NT2/D1 (cell line): Measurements from ENCODE around the gene CTNNA3.

Experiments
- DNase-seq: peaks from one replicate; pipeline ENCODE4 v3.0.0-alpha.2; 2011; ENCODE audit warnings: low read depth, low spot score
- H3K27me3 ChIP-seq: 2 replicates; pipeline ENCODE4 v1.6.0; 2011; ENCODE audit warnings: mild to moderate bottlenecking; ENCODE audit not compliant: insufficient read length, insufficient read depth
- H3K36me3 ChIP-seq: 2 replicates; pipeline ENCODE4 v1.6.1; 2011; ENCODE audit warnings: mild to moderate bottlenecking, low read length, mixed read lengths; ENCODE audit not compliant: insufficient read depth, insufficient read length
- H3K4me1 ChIP-seq: 2 replicates; pipeline ENCODE4 v1.5.1; 2011; ENCODE audit not compliant: insufficient read depth, insufficient read length
- H3K4me3 ChIP-seq: 2 replicates; pipeline ENCODE4 v1.5.1; 2011; ENCODE audit warnings: low read depth; ENCODE audit not compliant: insufficient read length
- H3K9ac ChIP-seq: 2 replicates; pipeline ENCODE4 v1.6.0; 2011; ENCODE audit warnings: low read depth; ENCODE audit not compliant: insufficient read length
- H3K9me3 ChIP-seq: 2 replicates; pipeline ENCODE4 v1.5.1; 2011; ENCODE audit warnings: mild to moderate bottlenecking, low read length; ENCODE audit not compliant: insufficient read depth
- SUZ12 ChIP-seq: IDR thresholded peaks from 2 replicates; pipeline ENCODE4 v1.6.1; 2011; ENCODE audit not compliant: insufficient read length, insufficient read depth; ENCODE audit errors: extremely low read depth
- YY1 ChIP-seq: IDR thresholded peaks from 2 replicates; pipeline ENCODE4 v1.6.1; 2011; ENCODE audit not compliant: insufficient read length, insufficient read depth
- ZNF274 ChIP-seq: IDR thresholded peaks from 2 replicates; pipeline ENCODE4 v1.6.1; 2011; ENCODE audit warnings: mild to moderate bottlenecking, low read depth, low read length

The CTNNA3 gene

DNA sequence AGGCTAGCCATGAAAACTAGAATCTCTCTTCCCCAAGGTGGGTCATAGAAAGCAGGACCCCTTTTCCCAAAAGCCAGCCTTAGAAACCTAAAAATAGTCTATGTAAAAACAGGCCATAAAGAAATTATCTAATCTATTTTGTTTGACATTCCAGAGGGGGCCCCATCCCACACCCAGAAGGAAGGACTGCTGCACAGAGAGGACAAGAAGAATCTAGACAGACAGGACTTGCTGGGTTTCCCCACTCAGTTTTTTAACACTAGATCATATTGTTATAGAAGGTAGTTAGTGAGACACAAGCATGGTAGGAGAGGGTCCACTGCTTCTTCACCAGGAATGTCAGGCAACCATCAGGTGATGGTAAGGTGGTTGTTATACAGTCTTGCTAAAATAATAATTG lies 413.1 kb downstream of the CTNNA3 start:
- no peak for TF ChIP-seq YY1
- TF ChIP-seq ZNF274 = no peak
- no peak for TF ChIP-seq SUZ12
- Histone ChIP-seq H3K36me3 (no peaks in the 10 kb centered on the region), H3K4me3 (no peak overlapping the region), H3K9me3 (peaks cover 6% of the 10 kb centered on the region; the same call in 1 of the 2 replicates), H3K9ac (no peak overlapping the region), H3K4me1 (no peaks in the 10 kb centered on the region), H3K27me3 (no peaks in the 10 kb centered on the region)
- DNase-seq = no peak

DNA sequence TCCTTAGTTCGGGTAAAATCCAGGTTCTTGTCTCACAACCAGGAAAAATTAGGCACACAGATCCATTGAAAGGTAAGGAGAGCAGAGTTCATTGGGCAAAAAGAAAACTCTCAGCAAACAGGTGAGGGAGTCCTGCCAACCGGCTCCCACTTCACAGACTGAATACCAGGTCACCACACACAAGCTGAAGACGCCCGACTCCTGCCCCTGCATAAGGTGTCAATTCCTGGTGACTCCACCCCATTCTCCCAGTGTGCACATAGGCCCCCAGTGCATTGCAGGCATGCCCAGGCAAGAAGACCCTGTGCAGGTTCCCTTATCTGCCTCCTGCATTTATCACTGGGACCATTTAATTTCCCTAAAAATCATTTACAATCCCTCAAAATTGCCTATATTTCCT lies 415.6 kb downstream of the CTNNA3 start:
- no peak for DNase-seq
- H3K4me1 ChIP-seq = no peaks in the 10 kb centered on the region
- H3K9ac ChIP-seq = no peak overlapping the region
- H3K36me3 ChIP-seq = no peaks in the 10 kb centered on the region
- H3K4me3 ChIP-seq = no peak overlapping the region
- H3K27me3 ChIP-seq = no peaks in the 10 kb centered on the region
- H3K9me3 ChIP-seq = peaks cover 6% of the 10 kb centered on the region; the same call in 1 of the 2 replicates
- TF ChIP-seq ZNF274 (no peak), SUZ12 (no peak), YY1 (no peak)

DNA sequence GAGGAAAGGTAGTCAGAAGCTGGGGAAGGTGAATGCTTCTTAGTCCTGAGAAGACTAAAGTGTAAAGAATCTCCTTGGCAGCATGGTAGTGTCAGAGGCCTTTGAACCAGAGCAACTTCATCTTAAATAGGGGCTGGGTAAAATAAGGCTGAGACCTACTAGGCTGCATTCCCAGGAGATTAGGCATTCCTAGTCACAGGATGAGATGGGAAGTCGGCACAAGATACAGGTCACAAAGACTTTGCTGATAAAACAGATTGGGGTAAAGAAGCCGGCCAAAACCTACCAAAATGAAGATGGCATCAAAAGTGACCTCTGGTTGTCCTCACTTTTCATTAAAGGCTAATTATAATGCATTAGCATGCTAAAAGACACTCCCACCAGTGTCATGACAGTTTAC lies 418.6 kb downstream of the CTNNA3 start:
- Histone ChIP-seq H3K4me1 (no peaks in the 10 kb centered on the region), H3K27me3 (no peaks in the 10 kb centered on the region), H3K4me3 (no peak overlapping the region), H3K9me3 (peaks cover 6% of the 10 kb centered on the region; the same call in 1 of the 2 replicates), H3K36me3 (no peaks in the 10 kb centered on the region), H3K9ac (no peak overlapping the region)
- DNase-seq = no peak
- no peak for TF ChIP-seq SUZ12
- TF ChIP-seq YY1 = no peak
- TF ChIP-seq ZNF274 = no peak

DNA sequence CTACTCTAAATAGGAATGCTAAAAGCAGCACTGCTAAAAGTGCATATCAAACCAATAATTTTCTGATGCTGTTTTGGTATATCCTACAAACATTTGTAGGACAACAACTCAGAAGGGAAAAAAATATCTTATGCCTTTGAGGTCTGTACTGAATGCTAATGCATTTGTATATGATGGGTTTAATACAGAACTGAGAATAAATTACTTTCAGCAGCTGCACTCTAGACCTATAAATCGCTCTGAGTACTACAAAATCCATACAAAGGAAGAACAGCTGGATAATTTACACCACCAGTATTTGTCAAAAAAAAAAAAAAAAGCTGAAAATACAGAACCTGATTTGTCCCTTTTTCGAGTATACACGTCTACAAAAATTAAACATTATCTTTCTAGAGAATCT lies 426.2 kb downstream of the CTNNA3 start:
- H3K4me1 ChIP-seq = no peaks in the 10 kb centered on the region

DNA sequence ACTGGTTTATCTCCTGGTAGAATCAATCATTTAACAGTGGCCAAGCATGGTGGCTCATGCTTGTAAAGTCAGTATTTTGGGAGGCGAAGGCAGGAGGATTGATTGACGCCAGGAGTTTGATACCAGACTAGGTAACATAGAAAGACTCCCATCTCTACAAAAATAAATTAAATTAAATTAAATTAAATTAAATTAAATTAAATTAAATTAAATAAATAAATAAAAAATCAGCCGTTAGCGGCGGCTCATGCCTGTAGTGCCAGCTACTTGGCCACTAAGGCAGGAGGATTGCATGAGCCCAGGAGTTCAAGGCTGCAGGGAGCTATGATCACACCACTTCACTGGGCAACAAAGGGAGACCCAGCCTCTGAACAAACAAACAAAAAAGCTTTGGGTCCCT lies 427.8 kb downstream of the CTNNA3 start:
- Histone ChIP-seq H3K27me3 (no peaks in the 10 kb centered on the region), H3K4me1 (no peaks in the 10 kb centered on the region), H3K36me3 (no peaks in the 10 kb centered on the region), H3K4me3 (no peak overlapping the region), H3K9ac (no peak overlapping the region), H3K9me3 (no peaks in the 10 kb centered on the region)
- DNase-seq = no peak
- no peak for TF ChIP-seq SUZ12
- no peak for TF ChIP-seq ZNF274
- no peak for TF ChIP-seq YY1

More for the DNA sequence above, 426.2 kb downstream of the CTNNA3 start:
- Histone ChIP-seq H3K4me3 (no peak overlapping the region), H3K9ac (no peak overlapping the region), H3K27me3 (no peaks in the 10 kb centered on the region), H3K36me3 (no peaks in the 10 kb centered on the region), H3K9me3 (no peaks in the 10 kb centered on the region)
- no peak for DNase-seq
- no peak for TF ChIP-seq YY1
- no peak for TF ChIP-seq ZNF274
- no peak for TF ChIP-seq SUZ12

DNA sequence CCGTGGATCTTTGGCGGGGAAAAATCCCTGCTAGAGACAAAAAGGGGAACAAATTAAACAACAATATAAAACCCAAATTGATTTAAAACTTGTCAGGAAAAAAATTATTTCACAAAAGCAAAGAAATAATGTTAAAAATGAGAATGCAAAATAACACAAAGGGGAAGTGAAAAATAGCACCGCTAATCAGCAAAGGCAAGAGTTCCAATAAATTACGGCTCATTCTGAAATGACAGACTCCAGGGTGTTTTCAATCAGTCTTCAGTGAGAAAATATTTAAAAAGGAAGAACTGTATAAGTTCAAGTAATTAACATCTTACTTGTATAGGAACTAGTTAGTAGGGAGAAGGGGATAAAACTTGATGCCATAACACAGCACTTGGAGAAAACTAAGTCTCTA lies 433.3 kb downstream of the CTNNA3 start:
- no peaks in the 10 kb centered on the region for H3K9me3 ChIP-seq
- no peak overlapping the region for H3K4me3 ChIP-seq
- no peak for TF ChIP-seq YY1
- no peak for TF ChIP-seq SUZ12
- DNase-seq = no peak
- no peaks in the 10 kb centered on the region for H3K36me3 ChIP-seq
- no peaks in the 10 kb centered on the region for H3K4me1 ChIP-seq
- no peaks in the 10 kb centered on the region for H3K27me3 ChIP-seq
- no peak overlapping the region for H3K9ac ChIP-seq

DNA sequence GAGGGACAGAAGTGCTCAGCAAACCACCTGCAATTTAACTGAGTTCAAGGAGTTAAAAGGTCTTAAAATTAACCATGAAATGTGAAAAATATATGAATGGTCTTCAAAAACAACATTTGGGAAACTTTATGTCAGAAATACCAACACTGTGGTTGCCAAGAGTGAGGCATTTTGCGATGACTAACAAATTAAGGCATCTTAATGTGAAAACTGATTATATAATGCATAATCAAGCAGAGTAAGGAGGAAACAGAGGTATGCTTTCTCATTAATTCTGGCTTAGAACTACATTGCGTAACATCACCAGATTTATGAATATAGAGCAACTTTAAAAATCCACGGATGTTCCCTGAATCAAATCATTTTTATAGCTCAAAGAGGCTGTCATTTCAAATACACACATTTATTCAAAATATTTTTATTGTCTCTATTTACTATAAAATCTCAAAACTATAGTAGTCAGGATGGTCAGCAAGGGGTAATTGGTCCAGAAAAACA lies 434.6 kb downstream of the CTNNA3 start:
- Histone ChIP-seq H3K4me1 (no peaks in the 10 kb centered on the region), H3K9me3 (no peaks in the 10 kb centered on the region), H3K27me3 (no peaks in the 10 kb centered on the region), H3K36me3 (no peaks in the 10 kb centered on the region), H3K9ac (no peak overlapping the region), H3K4me3 (no peak overlapping the region)
- no peak for DNase-seq
- no peak for TF ChIP-seq YY1
